NCI-H2196 (cell line): Measurements from ENCODE around the gene ENOX1.

Experiments
- DNase-seq: peaks from one replicate; lab custom pipeline; 2025; ENCODE audit not compliant: unreplicated experiment; lab: John Stamatoyannopoulos, UW

Gene ENOX1

GRCh38 chr13:43492745-43493144, 294.0 kb downstream of the ENOX1 start:
- DNase-seq: no peak

GRCh38 chr13:43492311-43492710, 294.5 kb downstream of the ENOX1 start:
- no peak for DNase-seq

GRCh38 chr13:43489233-43489632, 297.5 kb downstream of the ENOX1 start:
- DNase-seq: no peak

- no peak for DNase-seq
These were observed 298.9 kb downstream of the ENOX1 start for GRCh38 chr13:43487885-43488284.

GRCh38 chr13:43487461-43487860, 299.3 kb downstream of the ENOX1 start:
- DNase-seq: no peak

- DNase-seq: no peak
These were observed 302.1 kb downstream of the ENOX1 start for GRCh38 chr13:43484432-43485225.

- DNase-seq: no peak
These were observed 302.8 kb downstream of the ENOX1 start for GRCh38 chr13:43483930-43484329.

GRCh38 chr13:43482641-43483040, 304.1 kb downstream of the ENOX1 start:
- no peak for DNase-seq

GRCh38 chr13:43482026-43482425, 304.7 kb downstream of the ENOX1 start:
- no peak for DNase-seq

- DNase-seq: no peak
These were observed 307.9 kb downstream of the ENOX1 start for GRCh38 chr13:43478902-43479301.

- no peak for DNase-seq
These were observed 308.6 kb downstream of the ENOX1 start for GRCh38 chr13:43478211-43478610.

- no peak for DNase-seq
These were observed 311.6 kb downstream of the ENOX1 start for GRCh38 chr13:43475140-43475539.

GRCh38 chr13:43473437-43473836, 313.3 kb downstream of the ENOX1 start:
- no peak for DNase-seq

- no peak for DNase-seq
These were observed 313.8 kb downstream of the ENOX1 start for GRCh38 chr13:43472980-43473379.

- no peak for DNase-seq
These were observed 314.4 kb downstream of the ENOX1 start for GRCh38 chr13:43472339-43472738.

- no peak for DNase-seq
These were observed 316.2 kb downstream of the ENOX1 start for GRCh38 chr13:43470610-43471009.

- no peak for DNase-seq
These were observed 317.0 kb downstream of the ENOX1 start for GRCh38 chr13:43469791-43470190.

GRCh38 chr13:43464578-43465264, 322.1 kb downstream of the ENOX1 start:
- no peak for DNase-seq

- no peak for DNase-seq
These were observed 338.0 kb downstream of the ENOX1 start for GRCh38 chr13:43448605-43449336.

GRCh38 chr13:43446126-43446525, 340.6 kb downstream of the ENOX1 start:
- DNase-seq: no peak

- DNase-seq: no peak
These were observed 341.1 kb downstream of the ENOX1 start for GRCh38 chr13:43445668-43446067.

GRCh38 chr13:43444081-43444480, 342.7 kb downstream of the ENOX1 start:
- no peak for DNase-seq
